SK-N-MC (cell line): Measurements from ENCODE around the gene FBXO38.

Experiments
- DNase-seq: peaks from one replicate; pipeline ENCODE4 v3.0.0-alpha.2; 2011; ENCODE audit warnings: low read depth, low spot score
- H3K27ac ChIP-seq: fragments of 200-600 bp; sonication (generic); 2 replicates; pipeline ENCODE4 v1.5.1; 2016; ENCODE audit warnings: mixed run types
- H3K36me3 ChIP-seq: fragments of 200-600 bp; sonication (generic); 2 replicates; pipeline ENCODE4 v1.6.1; 2017; ENCODE audit warnings: antibody characterized with exemption, low read length, mixed read lengths; ENCODE audit not compliant: insufficient read depth
- H3K4me3 ChIP-seq: fragments of 200-600 bp; sonication (generic); 2 replicates; pipeline ENCODE4 v1.5.1; 2016
- H3K9ac ChIP-seq: fragments of 200-600 bp; sonication (generic); 2 replicates; pipeline ENCODE4 v1.8.0; 2017; ENCODE audit warnings: mixed run types, mixed read lengths; ENCODE audit not compliant: insufficient read length
- H3K9me3 ChIP-seq: fragments of 200-600 bp; sonication (generic); 2 replicates; pipeline ENCODE4 v1.6.1; 2017; ENCODE audit warnings: low read depth, mild to moderate bottlenecking, antibody characterized with exemption, low read length, moderate library complexity, mixed read lengths
- EZH2 ChIP-seq: fragments of 200-600 bp; sonication (generic); IDR thresholded peaks from one replicate; pipeline ENCODE4 v1.6.1; 2017; ENCODE audit warnings: antibody characterized with exemption
- FOXP2 ChIP-seq: optimal IDR thresholded peaks from 2 replicates; pipeline ENCODE3; 2011; ENCODE audit warnings: mild to moderate bottlenecking, moderate library complexity; ENCODE audit not compliant: insufficient read depth; ENCODE audit errors: extremely low read length, control extremely low read depth
- POLR2AphosphoS5 ChIP-seq: IDR thresholded peaks from 2 replicates; pipeline ENCODE4 v1.6.1; 2012; ENCODE audit warnings: mild to moderate bottlenecking, low read depth, low read length, borderline replicate concordance

Gene FBXO38

GRCh38 chr5:148391422-148391821 is 7.7 kb downstream of the FBXO38 start:
- no peak for DNase-seq

DNA sequence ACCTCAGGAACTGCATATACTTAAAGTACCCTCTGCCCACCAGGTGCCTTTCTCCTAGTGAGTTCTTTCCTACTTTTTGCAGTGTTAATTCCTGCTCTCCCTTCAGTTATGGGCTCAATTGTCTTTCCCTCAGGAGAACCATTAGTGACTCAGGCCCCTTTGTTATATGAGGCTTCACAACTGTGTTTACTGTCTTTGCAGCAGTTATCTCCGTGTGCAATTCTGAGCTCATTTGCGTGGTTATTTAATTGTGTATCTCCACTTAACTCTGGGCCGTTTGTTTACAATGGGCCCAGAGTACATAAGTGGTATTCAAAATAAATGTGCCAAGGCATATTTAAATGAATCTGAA is 9.6 kb downstream of the FBXO38 start:
- H3K4me3 ChIP-seq: no peak overlapping the region
- TF ChIP-seq POLR2AphosphoS5 (no peak), EZH2 (no peak), FOXP2 (no peak)
- no peaks in the 10 kb centered on the region for H3K9me3 ChIP-seq
- DNase-seq: no peak
- no peak overlapping the region for H3K9ac ChIP-seq
- peaks cover 19% of the 10 kb centered on the region for H3K36me3 ChIP-seq
- H3K27ac ChIP-seq: no peak overlapping the region

More at GRCh38 chr5:148391422-148391821, 7.7 kb downstream of the FBXO38 start:
- TF ChIP-seq FOXP2 (no peak), EZH2 (no peak)
- Histone ChIP-seq H3K4me3 (no peak overlapping the region), H3K36me3 (peaks cover 14% of the 10 kb centered on the region), H3K9ac (no peak overlapping the region), H3K27ac (no peak overlapping the region), H3K9me3 (no peaks in the 10 kb centered on the region)

DNA sequence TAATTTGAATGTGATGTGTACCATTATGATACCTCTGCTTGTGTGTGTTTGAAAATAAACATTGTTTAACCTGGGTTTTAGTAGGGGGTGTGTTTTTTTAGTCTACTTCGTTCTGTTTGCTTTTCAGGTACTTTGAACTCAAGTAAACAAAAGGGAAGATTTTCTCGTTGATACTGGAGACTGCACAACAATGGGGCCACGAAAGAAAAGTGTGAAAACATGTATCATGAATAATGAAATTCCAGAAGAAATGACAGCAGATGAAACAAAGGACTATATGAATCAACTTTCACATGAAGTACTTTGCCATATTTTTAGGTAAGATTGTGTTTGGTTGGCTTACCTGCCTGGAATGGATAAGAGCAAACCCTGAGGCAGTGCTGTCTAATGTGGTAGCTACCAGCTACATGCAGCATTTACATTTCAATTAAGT is 10.8 kb downstream of the FBXO38 start:
- Histone ChIP-seq H3K36me3 (peaks cover 26% of the 10 kb centered on the region), H3K27ac (no peak overlapping the region), H3K9ac (no peak overlapping the region), H3K4me3 (no peak overlapping the region), H3K9me3 (no peaks in the 10 kb centered on the region)
- TF ChIP-seq EZH2 (no peak), FOXP2 (no peak), POLR2AphosphoS5 (no peak)
- no peak for DNase-seq

DNA sequence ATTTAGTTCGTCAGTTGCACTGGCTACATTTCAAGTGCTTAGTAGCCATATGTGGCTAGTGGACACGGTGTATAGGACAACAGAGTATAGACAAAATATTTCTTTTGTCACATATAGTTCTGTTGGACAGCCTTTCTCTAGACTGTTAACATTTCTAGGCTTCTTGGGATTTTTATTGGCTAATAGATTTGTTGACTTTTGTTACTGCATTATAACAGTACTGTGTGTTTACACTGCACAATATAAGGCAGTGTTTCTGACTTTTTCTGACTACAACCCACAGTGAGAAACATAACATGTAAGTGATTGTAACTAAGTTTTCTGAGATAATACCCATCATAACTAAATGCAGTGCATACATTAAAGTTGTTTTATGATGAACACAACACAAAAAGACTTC is 11.3 kb downstream of the FBXO38 start:
- Histone ChIP-seq H3K27ac (no peak overlapping the region), H3K36me3 (peaks cover 30% of the 10 kb centered on the region), H3K4me3 (no peak overlapping the region), H3K9ac (no peak overlapping the region), H3K9me3 (no peaks in the 10 kb centered on the region)
- DNase-seq: no peak
- TF ChIP-seq EZH2 (no peak), FOXP2 (no peak), POLR2AphosphoS5 (no peak)

DNA sequence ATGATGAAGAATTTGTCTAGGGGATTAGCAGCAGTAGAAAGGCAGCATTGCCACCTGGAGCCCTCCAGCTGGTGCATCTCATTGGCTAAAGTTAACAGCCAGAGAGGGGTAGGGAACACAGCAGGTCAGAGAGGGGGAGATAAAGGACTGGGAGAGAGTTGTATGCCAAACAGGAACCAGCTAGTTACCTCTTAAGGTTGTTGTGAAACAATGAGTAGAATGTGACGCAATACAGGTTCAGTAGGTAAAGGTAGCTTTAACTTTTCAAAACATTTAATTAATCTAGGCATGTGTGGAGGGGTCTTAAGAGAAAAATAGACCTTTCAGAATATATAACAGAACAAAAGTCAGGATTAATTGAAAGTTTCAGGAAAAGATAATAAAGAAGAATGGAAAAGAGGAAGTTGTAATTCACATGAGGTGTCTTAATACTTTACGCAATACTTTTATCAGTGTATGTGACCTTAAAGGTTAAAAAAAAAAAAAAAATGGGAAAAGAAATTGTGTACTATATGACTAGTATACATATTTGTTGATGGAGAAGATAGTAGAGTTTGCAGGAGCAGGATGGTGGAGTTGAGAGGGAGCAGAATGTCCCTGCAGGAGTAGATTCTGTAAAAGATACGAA is 14.3 kb downstream of the FBXO38 start:
- Histone ChIP-seq H3K36me3 (peaks cover 57% of the 10 kb centered on the region), H3K9ac (no peak overlapping the region), H3K9me3 (no peaks in the 10 kb centered on the region), H3K27ac (no peak overlapping the region), H3K4me3 (no peak overlapping the region)
- no peak for TF ChIP-seq EZH2
- no peak for DNase-seq

GRCh38 chr5:148398698-148399121 is 15.0 kb downstream of the FBXO38 start:
- Histone ChIP-seq H3K9ac (no peak overlapping the region), H3K4me3 (no peak overlapping the region), H3K9me3 (no peaks in the 10 kb centered on the region), H3K27ac (no peak overlapping the region), H3K36me3 (peaks cover 63% of the 10 kb centered on the region)
- TF ChIP-seq FOXP2 (no peak), POLR2AphosphoS5 (no peak), EZH2 (no peak)
- DNase-seq: no peak

- H3K36me3 ChIP-seq: peaks cover 73% of the 10 kb centered on the region
- H3K9ac ChIP-seq: no peak overlapping the region
- H3K9me3 ChIP-seq: no peaks in the 10 kb centered on the region
- DNase-seq: no peak
- TF ChIP-seq POLR2AphosphoS5: no peak
- TF ChIP-seq FOXP2: no peak
- no peak for TF ChIP-seq EZH2
- H3K4me3 ChIP-seq: no peak overlapping the region
- H3K27ac ChIP-seq: no peak overlapping the region
Observed at GRCh38 chr5:148401604-148402003, 17.8 kb downstream of the FBXO38 start.

- TF ChIP-seq FOXP2 (no peak), POLR2AphosphoS5 (no peak), EZH2 (no peak)
- Histone ChIP-seq H3K9me3 (no peaks in the 10 kb centered on the region), H3K36me3 (peaks cover 80% of the 10 kb centered on the region)
Observed at GRCh38 chr5:148403344-148403743, 19.6 kb downstream of the FBXO38 start.

GRCh38 chr5:148406406-148406805 is 22.6 kb downstream of the FBXO38 start:
- Histone ChIP-seq H3K27ac (no peak overlapping the region), H3K9ac (no peak overlapping the region), H3K36me3 (peaks cover 80% of the 10 kb centered on the region), H3K9me3 (no peaks in the 10 kb centered on the region), H3K4me3 (no peak overlapping the region)
- DNase-seq: no peak
- TF ChIP-seq EZH2 (no peak), POLR2AphosphoS5 (no peak), FOXP2 (no peak)

More at GRCh38 chr5:148403344-148403743, 19.6 kb downstream of the FBXO38 start:
- H3K27ac ChIP-seq: no peak overlapping the region
- H3K9ac ChIP-seq: peak overlapping the region; percentile 6
- DNase-seq: no peak
- no peak overlapping the region for H3K4me3 ChIP-seq
